HG03135 (cell line): ENCODE data around the gene PLA2G4F.

Experiments used
- ATAC-seq: cut with Tn5 transposase; IDR thresholded peaks from one replicate; pipeline ENCODE4 v1.9.1; 2021; ENCODE audit warnings: mild to moderate bottlenecking, moderate library complexity; ENCODE audit not compliant: unreplicated experiment

The PLA2G4F gene

GRCh38 chr15:42156243-42156922, at the start of gene PLA2G4F:
TSS of gene PLA2G4F (minus strand) at chr15:42156636. CDS start at chr15:42156549, 87 bp downstream.
- ATAC-seq, result no peak

- no peak for ATAC-seq
These were observed 47.5 kb upstream of the PLA2G4F start for GRCh38 chr15:42203891-42204290.

- ATAC-seq, result no peak
These were observed 46.2 kb upstream of the PLA2G4F start for GRCh38 chr15:42202653-42203052.

- ATAC-seq, result no peak
These were observed 45.4 kb upstream of the PLA2G4F start for GRCh38 chr15:42201801-42202200.

GRCh38 chr15:42199126-42199525, 42.7 kb upstream of the PLA2G4F start:
- ATAC-seq, result no peak

- no peak for ATAC-seq
These were observed 42.1 kb upstream of the PLA2G4F start for GRCh38 chr15:42198516-42198915.

- ATAC-seq, result no peak
These were observed 38.1 kb upstream of the PLA2G4F start for GRCh38 chr15:42194513-42194912.

- ATAC-seq, result no peak
These were observed 36.9 kb upstream of the PLA2G4F start for GRCh38 chr15:42193383-42193782.

GRCh38 chr15:42191610-42192346, 35.3 kb upstream of the PLA2G4F start:
- ATAC-seq, result no peak

- ATAC-seq, result no peak
These were observed 33.9 kb upstream of the PLA2G4F start for GRCh38 chr15:42190370-42190769.

GRCh38 chr15:42185801-42186200, 29.4 kb upstream of the PLA2G4F start:
- ATAC-seq, result no peak

GRCh38 chr15:42184736-42185135, 28.3 kb upstream of the PLA2G4F start:
- no peak for ATAC-seq

GRCh38 chr15:42184296-42184695, 27.9 kb upstream of the PLA2G4F start:
- ATAC-seq, result no peak

- ATAC-seq, result no peak
These were observed 26.5 kb upstream of the PLA2G4F start for GRCh38 chr15:42182961-42183360.

GRCh38 chr15:42182328-42182886, 26.0 kb upstream of the PLA2G4F start:
- ATAC-seq, result no peak

- ATAC-seq, result no peak
These were observed 21.6 kb upstream of the PLA2G4F start for GRCh38 chr15:42178056-42178455.

GRCh38 chr15:42175671-42176070, 19.2 kb upstream of the PLA2G4F start:
- no peak for ATAC-seq

- no peak for ATAC-seq
These were observed 16.0 kb upstream of the PLA2G4F start for GRCh38 chr15:42172475-42172874.

- ATAC-seq, result no peak
These were observed 15.4 kb upstream of the PLA2G4F start for GRCh38 chr15:42171795-42172194.

- ATAC-seq, result no peak
These were observed 14.7 kb upstream of the PLA2G4F start for GRCh38 chr15:42171122-42171521.

GRCh38 chr15:42166225-42166940, 9.9 kb upstream of the PLA2G4F start:
- no peak for ATAC-seq
